C1 segment of cervical spinal cord (tissue), 14 donors: ENCODE data around the gene SEMA3D.

Source experiments
- DNase-seq, 14 donors: peaks; one replicate each; lab custom pipeline; 2025; lab: John Stamatoyannopoulos, UW

SEMA3D gene

GRCh38 chr7:85126383-85126782 lies 60.5 kb downstream of the SEMA3D start:
- DNase-seq = no peak

- no peak for DNase-seq
Measured at GRCh38 chr7:85125651-85126131, 61.2 kb downstream of the SEMA3D start.

- no peak for DNase-seq
Measured at GRCh38 chr7:85125176-85125575, 61.7 kb downstream of the SEMA3D start.

- no peak for DNase-seq
Measured at GRCh38 chr7:85119934-85120333, 66.9 kb downstream of the SEMA3D start.

GRCh38 chr7:85115862-85116261 lies 71.0 kb downstream of the SEMA3D start:
- DNase-seq = no peak

GRCh38 chr7:85115006-85115405 lies 71.8 kb downstream of the SEMA3D start:
- DNase-seq = no peak

GRCh38 chr7:85114342-85114741 lies 72.5 kb downstream of the SEMA3D start:
- DNase-seq = no peak

- DNase-seq = no peak
Measured at GRCh38 chr7:85111761-85112160, 75.1 kb downstream of the SEMA3D start.

GRCh38 chr7:85106719-85107118 lies 80.1 kb downstream of the SEMA3D start:
- DNase-seq = no peak

GRCh38 chr7:85104432-85105205 lies 82.2 kb downstream of the SEMA3D start:
- no peak for DNase-seq

- no peak for DNase-seq
Measured at GRCh38 chr7:85103962-85104361, 82.9 kb downstream of the SEMA3D start.

GRCh38 chr7:85103357-85103756 lies 83.5 kb downstream of the SEMA3D start:
- no peak for DNase-seq

GRCh38 chr7:85102813-85103350 lies 84.0 kb downstream of the SEMA3D start:
- no peak for DNase-seq

GRCh38 chr7:85101347-85101746 lies 85.5 kb downstream of the SEMA3D start:
- DNase-seq = no peak

- no peak for DNase-seq
Measured at GRCh38 chr7:85097844-85098243, 89.0 kb downstream of the SEMA3D start.

- DNase-seq = no peak
Measured at GRCh38 chr7:85095806-85096205, 91.0 kb downstream of the SEMA3D start.

- DNase-seq = no peak
Measured at GRCh38 chr7:85095366-85095765, 91.5 kb downstream of the SEMA3D start.

GRCh38 chr7:85094046-85094725 lies 92.7 kb downstream of the SEMA3D start:
- no peak for DNase-seq

GRCh38 chr7:85091565-85091928 lies 95.3 kb downstream of the SEMA3D start:
- DNase-seq = no peak

- DNase-seq = no peak
Measured at GRCh38 chr7:85090919-85091564, 95.8 kb downstream of the SEMA3D start.

- no peak for DNase-seq
Measured at GRCh38 chr7:85090143-85090542, 96.7 kb downstream of the SEMA3D start.

- DNase-seq = no peak
Measured at GRCh38 chr7:85081846-85082245, 105.0 kb downstream of the SEMA3D start.
